HepG2 (cell line): ENCODE data around the gene RIPOR3. TPM values are rescaled to one million over a fixed set of nuclear protein-coding genes. Genes with fewer than 3 reads are reported as not detected.

Experiments
- ASH2L ChIP-seq: fragments of 300-600, 200-600 bp; sonication (generic); IDR thresholded peaks from 2 replicates; pipeline ENCODE4 v1.7.0; 2017; ENCODE audit warnings: low read depth, mild to moderate bottlenecking, moderate library complexity, mixed read lengths, low read length; ENCODE audit not compliant: insufficient read length
- GPBP1L1 ChIP-seq: sonication (generic); formaldehyde crosslinking; IDR thresholded peaks from 2 replicates; pipeline ENCODE4 v1.5.0; 2020; ENCODE audit warnings: mild to moderate bottlenecking, missing genetic modification reagents
- HNRNPL ChIP-seq: fragments of 200-400 bp; formaldehyde crosslinking; IDR thresholded peaks from 2 replicates; pipeline ENCODE4 v1.6.1; 2017; ENCODE audit warnings: mild to moderate bottlenecking, low read depth, low read length
- LRRFIP1 ChIP-seq: sonication (generic); formaldehyde crosslinking; conservative IDR thresholded peaks from 2 replicates; pipeline ENCODE4 v1.4.0; 2020; ENCODE audit warnings: missing genetic modification reagents
- NFRKB ChIP-seq: fragments of 450-650 bp; IDR thresholded peaks from 2 replicates; pipeline ENCODE4 v1.6.1; 2017
- PBX3 ChIP-seq: sonication (generic); formaldehyde crosslinking; IDR thresholded peaks from 2 replicates; pipeline ENCODE4 v1.8.1; 2023; ENCODE audit warnings: missing genetic modification reagents, inconsistent platforms, borderline replicate concordance
- PPARG ChIP-seq: conservative IDR thresholded peaks from 2 replicates; pipeline ENCODE4 v1.6.1; 2016; ENCODE audit warnings: missing biosample characterization, missing genetic modification reagents
- SAP130 ChIP-seq: IDR thresholded peaks from 2 replicates; pipeline ENCODE4 v1.6.1; 2016; ENCODE audit warnings: low read depth
- ZBTB40 ChIP-seq, 2 experiments: fragments of 450-650 bp in 1 of 2; sonication (generic) in 1 of 2; formaldehyde crosslinking in 1 of 2; IDR thresholded peaks; 2 replicates each; pipeline versions ENCODE4 v1.6.1 to v1.8.0; 2016 to 2022; ENCODE audit warnings: antibody characterized with exemption in 1 of 2, mild to moderate bottlenecking in 1 of 2, missing genetic modification reagents in 1 of 2
- ZNF281 ChIP-seq: sonication (generic); formaldehyde crosslinking; IDR thresholded peaks from 2 replicates; pipeline ENCODE4 v1.4.0; 2020; ENCODE audit warnings: missing genetic modification reagents, borderline replicate concordance
- polyA plus RNA-seq, 8 experiments: library from polyadenylated mRNA; depleted of rRNA in 3 of 8; stranded (reverse) in 7 of 8; unstranded in 1 of 8; fragments of >200 nt; fragmentation: Illumina TruSeq in 4 of 8; extraction: Trizol in 4 of 8; gene quantifications; 2 replicates each; pipeline versions ENCODE4 v1.2.1 to v1.2.3, GENCODE V29; 2011 to 2016; ENCODE audit warnings: low read depth in 4 of 8, missing spikeins in 1 of 8, mixed read lengths in 1 of 8; ENCODE audit not compliant: insufficient read depth in 1 of 8
- total RNA-seq, 5 experiments: library from RNA; depleted of rRNA; stranded (reverse); fragments of >200 nt; fragmentation: Illumina TruSeq; extraction: Trizol; gene quantifications; 2 replicates each; pipeline ENCODE4 v1.2.3, GENCODE V29; 2016; ENCODE audit warnings: low read depth in 1 of 5

The RIPOR3 gene
- total and polyA plus RNA-seq, 2 of the 13 experiments (the other 11 are each of a cell fraction or from before 2014, with no cell fraction given) = 0.18 TPM; not detected in 1

GRCh38 chr20:50588034-50588736 lies 103.2 kb downstream of the RIPOR3 start (continued):
- TF ChIP-seq ZBTB40 (IDR thresholded peaks at IDR 0.05) (no peak), ZBTB40 (CRISPR knock-in tag; IDR thresholded peaks at IDR 0.05) (no peak), ASH2L (peak; percentile 25), ZNF281 (CRISPR knock-in tag) (no peak), HNRNPL (peak; percentile 92; the same call in 1 of the 2 replicates), PBX3 (CRISPR knock-in tag) (no peak), SAP130 (CRISPR knock-in tag) (peak; percentile 54), GPBP1L1 (CRISPR knock-in tag) (no peak), PPARG (CRISPR knock-in tag) (no peak), LRRFIP1 (CRISPR knock-in tag) (no peak), NFRKB (no peak)
